ENCODE measurements around the gene DDX52.

DDX52 gene

GRCh38 chr17:37671028-37671823, 28.0 kb upstream of the DDX52 start:
- Histone ChIP-seq H3F3A (ENCODE audit: insufficient read depth, low read length) (no peaks in the 10 kb centered on the region), H3K9ac (ENCODE audit: low read length) (no peak overlapping the region), H3K4me1 (ENCODE audit: insufficient read depth, low read length, severe bottlenecking) (no peaks in the 10 kb centered on the region)

GRCh38 chr17:37667039-37667438, 23.8 kb upstream of the DDX52 start:
- H3K9me3 ChIP-seq (ENCODE audit: low read length), result no peaks in the 10 kb centered on the region
- H3K27ac ChIP-seq (ENCODE audit: low read depth, low read length, poor library complexity, severe bottlenecking), result no peak overlapping the region
- no peak overlapping the region for H3K4me2 ChIP-seq (ENCODE audit: low read length)
- H3K4me3 ChIP-seq (ENCODE audit: low read depth, low read length, poor library complexity, severe bottlenecking), result no peak overlapping the region
- H4K20me1 ChIP-seq (ENCODE audit: insufficient read depth, low read length), result no peaks in the 10 kb centered on the region
- no peaks in the 10 kb centered on the region for H3K9me2 ChIP-seq (ENCODE audit: low read depth, low read length)
- no peaks in the 10 kb centered on the region for H3F3A ChIP-seq (ENCODE audit: insufficient read depth, low read length)
- no peaks in the 10 kb centered on the region for H3K36me3 ChIP-seq (ENCODE audit: insufficient read depth, low read length)
- TF ChIP-seq EZH2 (IDR thresholded peaks at IDR 0.05; ENCODE audit: borderline replicate concordance, low read length), result no peak
- no peak for TF ChIP-seq CTCF (IDR thresholded peaks at IDR 0.05; ENCODE audit: low read length)
- H3K27me3 ChIP-seq (ENCODE audit: insufficient read depth, low read length), result 0 out of 2 replicates have a peak, but pooled peaks cover 5% of the 10 kb centered on the region
- H3K9ac ChIP-seq (ENCODE audit: low read length), result no peak overlapping the region
- no peak overlapping the region for H2AFZ ChIP-seq (ENCODE audit: low read length)
- H3K4me1 ChIP-seq (ENCODE audit: insufficient read depth, low read length, severe bottlenecking), result no peaks in the 10 kb centered on the region
- H3K79me2 ChIP-seq (ENCODE audit: insufficient read depth, low read length), result no peaks in the 10 kb centered on the region

More at GRCh38 chr17:37671028-37671823, 28.0 kb upstream of the DDX52 start:
- Histone ChIP-seq H3K79me2 (ENCODE audit: insufficient read depth, low read length) (no peaks in the 10 kb centered on the region), H3K27me3 (ENCODE audit: insufficient read depth, low read length) (peaks cover 5% of the 10 kb centered on the region; the same call in 1 of the 2 replicates), H3K36me3 (ENCODE audit: insufficient read depth, low read length) (no peaks in the 10 kb centered on the region), H2AFZ (ENCODE audit: low read length) (no peak overlapping the region), H3K4me3 (ENCODE audit: low read depth, low read length, poor library complexity, severe bottlenecking) (no peak overlapping the region), H3K27ac (ENCODE audit: low read depth, low read length, poor library complexity, severe bottlenecking) (no peak overlapping the region), H3K4me2 (ENCODE audit: low read length) (no peak overlapping the region), H4K20me1 (ENCODE audit: insufficient read depth, low read length) (no peaks in the 10 kb centered on the region), H3K9me2 (ENCODE audit: low read depth, low read length) (no peaks in the 10 kb centered on the region), H3K9me3 (ENCODE audit: low read length) (no peaks in the 10 kb centered on the region)
- no peak for TF ChIP-seq EZH2 (IDR thresholded peaks at IDR 0.05; ENCODE audit: borderline replicate concordance, low read length)
- TF ChIP-seq CTCF (IDR thresholded peaks at IDR 0.05; ENCODE audit: low read length), result no peak

- Histone ChIP-seq H3K9me2 (ENCODE audit: low read depth, low read length) (no peaks in the 10 kb centered on the region), H3K27me3 (ENCODE audit: insufficient read depth, low read length) (peaks cover 5% of the 10 kb centered on the region; the same call in 1 of the 2 replicates), H3K9me3 (ENCODE audit: low read length) (no peaks in the 10 kb centered on the region), H3K36me3 (ENCODE audit: insufficient read depth, low read length) (no peaks in the 10 kb centered on the region), H3K9ac (ENCODE audit: low read length) (no peak overlapping the region), H3K27ac (ENCODE audit: low read depth, low read length, poor library complexity, severe bottlenecking) (no peak overlapping the region), H3K4me2 (ENCODE audit: low read length) (no peak overlapping the region), H3F3A (ENCODE audit: insufficient read depth, low read length) (no peaks in the 10 kb centered on the region), H4K20me1 (ENCODE audit: insufficient read depth, low read length) (no peaks in the 10 kb centered on the region), H3K4me1 (ENCODE audit: insufficient read depth, low read length, severe bottlenecking) (no peaks in the 10 kb centered on the region), H2AFZ (ENCODE audit: low read length) (no peak overlapping the region), H3K79me2 (ENCODE audit: insufficient read depth, low read length) (no peaks in the 10 kb centered on the region), H3K4me3 (ENCODE audit: low read depth, low read length, poor library complexity, severe bottlenecking) (no peak overlapping the region)
- TF ChIP-seq EZH2 (IDR thresholded peaks at IDR 0.05; ENCODE audit: borderline replicate concordance, low read length) (no peak), CTCF (IDR thresholded peaks at IDR 0.05; ENCODE audit: low read length) (no peak)
Observed at GRCh38 chr17:37664214-37664613, 21.0 kb upstream of the DDX52 start.

All from OCI-LY1 (cell line).